Measurements from ENCODE around the gene FAM234B.

The FAM234B gene, protein sequence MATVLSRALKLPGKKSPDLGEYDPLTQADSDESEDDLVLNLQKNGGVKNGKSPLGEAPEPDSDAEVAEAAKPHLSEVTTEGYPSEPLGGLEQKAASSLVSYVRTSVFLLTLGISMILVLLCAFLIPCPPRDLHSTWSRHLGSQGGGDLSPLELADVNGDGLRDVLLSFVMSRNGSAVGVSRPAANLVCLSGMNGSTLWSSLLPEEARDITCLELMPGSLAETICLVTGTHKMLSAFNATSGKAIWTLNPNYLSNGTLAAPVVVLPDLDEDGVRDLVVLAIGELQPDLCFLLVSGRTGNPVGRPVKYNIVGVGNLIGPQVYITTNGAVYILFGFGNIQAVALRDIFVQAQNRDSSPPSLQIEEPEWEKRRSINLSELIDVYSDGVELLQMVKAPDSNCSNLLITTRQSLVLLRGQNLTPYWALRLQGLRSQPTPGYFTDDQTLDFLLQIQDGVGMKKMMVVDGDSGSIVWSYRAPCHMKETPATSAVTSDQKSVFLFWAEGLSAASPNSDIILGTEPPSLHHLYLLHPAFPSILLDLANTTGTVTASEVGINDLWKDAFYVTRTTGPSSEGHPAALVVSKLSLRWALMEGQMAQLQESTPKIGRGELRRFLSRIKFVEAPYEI

DNA sequence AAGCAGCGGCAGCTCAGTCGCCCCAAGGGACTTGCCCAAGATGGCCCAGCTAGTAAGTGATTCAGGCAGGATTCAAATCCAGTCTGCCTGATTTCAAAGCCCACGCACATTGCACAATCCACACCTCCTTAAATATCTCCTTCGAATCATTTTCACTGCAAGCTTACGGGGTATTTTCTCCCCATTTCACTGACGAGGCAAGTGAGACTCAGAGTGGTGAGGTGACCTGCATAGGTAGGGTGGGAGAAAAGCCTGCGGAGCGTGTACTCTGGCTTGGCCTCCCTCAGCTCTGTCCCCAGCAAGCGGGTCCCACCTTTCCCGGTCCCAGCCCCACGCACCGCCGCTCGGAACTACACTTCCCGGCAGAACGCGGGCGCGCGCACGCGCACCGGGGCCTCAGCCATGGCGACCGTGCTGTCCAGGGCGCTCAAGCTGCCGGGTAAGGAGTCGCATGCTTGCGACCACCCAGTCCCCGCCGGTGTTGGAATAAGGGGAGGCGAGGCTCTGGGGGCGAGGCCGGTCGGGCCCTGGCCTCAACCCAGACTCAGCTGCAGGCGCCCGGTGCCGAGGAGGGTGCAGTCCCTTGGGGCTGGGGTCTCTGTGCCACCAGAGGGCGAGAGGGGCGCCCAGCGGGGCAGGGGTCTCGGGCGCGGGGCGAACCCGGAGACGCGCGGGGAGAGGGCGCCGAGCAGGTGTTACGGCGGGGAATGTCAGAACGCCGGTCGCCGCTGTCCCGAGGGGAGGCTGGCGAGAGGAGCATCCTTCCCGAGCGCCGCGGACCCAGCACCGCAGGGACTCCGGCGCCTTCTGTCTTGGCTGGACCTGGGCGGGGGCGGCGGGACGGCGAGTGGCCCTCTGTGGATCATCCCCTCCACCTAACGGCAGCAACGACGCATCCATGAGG lies at the start of gene FAM234B:
TSS of gene FAM234B (plus strand) at position 380 of the 904 bp plus-strand sequence. CDS start at position 403, 23 bp downstream.
- H3K9ac ChIP-seq (ENCODE audit: low read length) = peak within 1 kb of the TSS; percentile 58
- H3K4me3 ChIP-seq (ENCODE audit: low read length) = peak within 1 kb of the TSS; percentile 42
- H3K4me1 ChIP-seq (ENCODE audit: control insufficient read depth, insufficient read depth, low read length) = peaks cover 8% of the 10 kb centered on the region
- no peaks in the 10 kb centered on the region for H3K36me3 ChIP-seq (ENCODE audit: control insufficient read depth, insufficient read depth, low read length)
- no peaks in the 10 kb centered on the region for H3K9me3 ChIP-seq (ENCODE audit: control insufficient read depth, low read length)
- peaks cover 56% of the 10 kb centered on the region for H3K27me3 ChIP-seq (ENCODE audit: control insufficient read depth, insufficient read depth, low read length)

DNA sequence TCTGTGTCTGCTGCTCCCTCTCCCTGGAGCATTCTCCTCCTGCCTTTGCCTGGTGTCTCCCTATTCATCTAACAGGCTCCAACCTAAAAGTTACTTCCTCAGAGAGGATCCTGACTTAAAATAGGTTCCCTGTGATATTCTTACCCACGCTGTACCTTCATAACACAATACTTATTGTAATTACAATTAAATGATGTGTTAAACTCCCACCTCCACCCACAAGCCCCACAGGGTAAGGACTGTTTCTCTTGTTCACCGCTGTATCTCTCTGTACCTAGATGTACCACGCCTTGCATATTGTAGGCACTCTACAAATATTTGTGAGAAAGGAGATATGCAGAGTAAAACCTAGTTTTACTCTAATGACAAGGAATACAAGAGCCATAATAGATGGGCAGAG lies 49.1 kb upstream of the FAM234B start:
- Histone ChIP-seq H3K9me3 (ENCODE audit: control insufficient read depth, low read length) (no peaks in the 10 kb centered on the region), H3K4me3 (ENCODE audit: low read length) (no peak overlapping the region), H3K36me3 (ENCODE audit: control insufficient read depth, insufficient read depth, low read length) (no peaks in the 10 kb centered on the region), H3K27me3 (ENCODE audit: control insufficient read depth, insufficient read depth, low read length) (peaks cover 12% of the 10 kb centered on the region), H3K9ac (ENCODE audit: low read length) (no peak overlapping the region), H3K4me1 (ENCODE audit: control insufficient read depth, insufficient read depth, low read length) (peaks cover 25% of the 10 kb centered on the region)

DNA sequence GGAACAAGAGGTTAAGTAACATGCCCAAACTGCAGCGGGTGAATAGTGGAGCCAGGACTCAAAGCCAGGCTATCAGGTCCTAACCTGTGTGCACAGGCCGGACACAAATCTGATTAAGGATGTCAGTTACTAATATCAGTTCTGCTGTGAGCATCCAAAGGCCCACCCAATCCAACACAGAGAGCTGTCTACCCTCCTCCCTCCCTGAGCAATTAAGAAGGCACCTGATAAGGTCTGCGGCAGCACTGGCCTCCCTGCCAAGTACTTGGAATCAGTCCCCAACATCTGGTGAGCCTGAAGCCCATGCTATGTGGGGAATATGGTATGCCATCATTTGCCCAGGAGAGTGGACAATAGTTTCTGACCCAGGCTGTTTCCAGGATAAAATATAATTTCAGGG lies 48.0 kb upstream of the FAM234B start:
- Histone ChIP-seq H3K36me3 (ENCODE audit: control insufficient read depth, insufficient read depth, low read length) (no peaks in the 10 kb centered on the region), H3K4me3 (ENCODE audit: low read length) (no peak overlapping the region), H3K9ac (ENCODE audit: low read length) (no peak overlapping the region), H3K9me3 (ENCODE audit: control insufficient read depth, low read length) (no peaks in the 10 kb centered on the region), H3K27me3 (ENCODE audit: control insufficient read depth, insufficient read depth, low read length) (peaks cover 12% of the 10 kb centered on the region), H3K4me1 (ENCODE audit: control insufficient read depth, insufficient read depth, low read length) (peaks cover 25% of the 10 kb centered on the region)

DNA sequence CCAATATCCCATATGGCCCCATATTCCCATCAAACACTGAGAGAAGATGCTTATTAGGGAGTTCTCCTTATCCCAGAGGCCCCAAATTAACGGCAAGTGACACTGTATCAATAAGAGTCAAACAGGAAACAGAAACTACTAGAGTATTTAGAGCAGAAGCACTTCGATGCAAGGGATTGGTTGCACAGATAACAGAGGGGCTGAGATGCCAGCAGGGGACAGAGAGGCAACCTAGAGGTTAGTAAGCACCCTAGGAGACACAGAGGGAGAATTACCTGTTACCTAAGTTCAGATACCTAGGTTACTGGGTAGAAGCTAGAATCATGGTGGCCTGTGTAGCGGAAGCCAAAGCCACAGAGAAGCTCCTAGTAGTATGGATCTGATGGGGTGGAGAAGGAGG lies 47.0 kb upstream of the FAM234B start:
- Histone ChIP-seq H3K4me3 (ENCODE audit: low read length) (no peak overlapping the region), H3K9me3 (ENCODE audit: control insufficient read depth, low read length) (no peaks in the 10 kb centered on the region), H3K9ac (ENCODE audit: low read length) (no peak overlapping the region), H3K4me1 (ENCODE audit: control insufficient read depth, insufficient read depth, low read length) (peaks cover 30% of the 10 kb centered on the region), H3K27me3 (ENCODE audit: control insufficient read depth, insufficient read depth, low read length) (peaks cover 19% of the 10 kb centered on the region), H3K36me3 (ENCODE audit: control insufficient read depth, insufficient read depth, low read length) (no peaks in the 10 kb centered on the region)

DNA sequence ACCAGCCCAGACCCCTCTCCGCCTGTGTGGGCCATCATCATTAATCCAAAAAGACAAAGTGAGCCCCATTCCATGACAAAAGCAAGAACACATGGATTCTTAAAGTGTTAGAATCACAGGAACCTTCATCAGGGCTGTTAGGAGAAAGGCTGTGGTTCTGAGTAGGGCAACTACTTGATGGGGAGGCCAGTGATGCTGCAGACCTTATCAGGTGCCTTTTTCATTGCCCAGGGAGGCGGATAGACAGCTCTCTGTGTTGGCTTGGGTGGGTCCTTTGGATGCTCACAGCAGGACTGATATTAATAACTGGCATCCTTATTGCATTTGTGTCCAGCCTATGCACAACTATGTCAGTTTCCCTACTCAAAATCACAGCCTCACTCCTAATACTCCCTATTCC lies 46.4 kb upstream of the FAM234B start:
- Histone ChIP-seq H3K36me3 (ENCODE audit: control insufficient read depth, insufficient read depth, low read length) (no peaks in the 10 kb centered on the region), H3K4me3 (ENCODE audit: low read length) (no peak overlapping the region), H3K4me1 (ENCODE audit: control insufficient read depth, insufficient read depth, low read length) (peaks cover 30% of the 10 kb centered on the region), H3K27me3 (ENCODE audit: control insufficient read depth, insufficient read depth, low read length) (peaks cover 25% of the 10 kb centered on the region), H3K9me3 (ENCODE audit: control insufficient read depth, low read length) (no peaks in the 10 kb centered on the region), H3K9ac (ENCODE audit: low read length) (no peak overlapping the region)

DNA sequence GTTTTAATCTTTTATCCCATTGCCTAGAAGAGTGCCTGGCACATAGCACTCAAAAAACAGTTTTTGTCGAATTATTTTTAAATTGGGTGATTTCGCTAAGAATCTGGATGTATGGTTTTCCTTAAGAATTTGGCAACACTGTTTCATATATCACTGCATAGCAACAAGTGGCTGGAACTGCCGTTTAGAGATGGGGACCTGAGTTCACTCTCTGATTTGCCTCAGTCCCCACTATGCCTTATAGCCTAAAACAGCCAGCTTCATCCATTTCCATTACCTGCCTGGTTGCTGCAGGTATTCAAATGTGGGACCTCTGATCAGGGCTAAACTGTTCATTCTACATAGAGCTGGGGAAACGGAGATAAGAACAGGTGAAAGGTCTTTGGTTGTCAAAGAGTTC lies 45.9 kb upstream of the FAM234B start:
- Histone ChIP-seq H3K4me3 (ENCODE audit: low read length) (no peak overlapping the region), H3K27me3 (ENCODE audit: control insufficient read depth, insufficient read depth, low read length) (peaks cover 30% of the 10 kb centered on the region), H3K36me3 (ENCODE audit: control insufficient read depth, insufficient read depth, low read length) (no peaks in the 10 kb centered on the region), H3K9ac (ENCODE audit: low read length) (no peak overlapping the region), H3K9me3 (ENCODE audit: control insufficient read depth, low read length) (no peaks in the 10 kb centered on the region), H3K4me1 (ENCODE audit: control insufficient read depth, insufficient read depth, low read length) (peaks cover 30% of the 10 kb centered on the region)

DNA sequence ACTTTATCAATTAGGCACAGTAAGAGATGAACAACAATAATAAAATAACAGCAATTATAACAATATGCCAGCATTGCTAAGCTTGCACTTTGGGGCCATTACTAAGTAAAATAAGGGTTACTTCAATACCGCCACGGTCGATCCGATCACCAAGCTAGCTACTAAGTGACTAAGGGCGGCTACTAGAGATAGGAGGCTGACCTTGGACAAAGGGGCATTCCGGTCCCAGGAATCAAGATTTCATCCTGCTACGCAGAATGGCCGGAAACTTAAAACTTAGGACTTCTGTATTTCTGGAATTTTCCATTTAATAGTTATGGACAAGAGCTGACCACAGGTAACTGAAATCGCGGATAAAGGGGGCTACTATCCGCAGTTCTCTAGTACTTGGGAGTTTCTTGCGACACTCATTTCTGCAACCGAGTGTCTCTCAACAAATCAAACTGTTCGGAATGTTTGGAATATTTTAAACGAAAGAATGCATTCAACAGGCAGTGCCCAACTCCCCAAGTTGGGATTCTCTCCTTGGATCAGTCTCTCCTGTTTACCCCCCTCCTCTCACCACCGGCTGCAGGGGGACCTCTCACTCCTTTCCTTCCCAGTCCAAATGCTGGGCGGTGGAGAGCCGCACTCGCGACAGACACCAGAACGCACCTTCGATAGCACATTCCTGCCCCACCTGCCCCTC lies 44.8 kb upstream of the FAM234B start:
- Histone ChIP-seq H3K9me3 (ENCODE audit: control insufficient read depth, low read length) (no peaks in the 10 kb centered on the region), H3K9ac (ENCODE audit: low read length) (peak overlapping the region; percentile 74), H3K4me1 (ENCODE audit: control insufficient read depth, insufficient read depth, low read length) (peaks cover 30% of the 10 kb centered on the region), H3K27me3 (ENCODE audit: control insufficient read depth, insufficient read depth, low read length) (peaks cover 42% of the 10 kb centered on the region), H3K4me3 (ENCODE audit: low read length) (peak overlapping the region; percentile 75), H3K36me3 (ENCODE audit: control insufficient read depth, insufficient read depth, low read length) (no peaks in the 10 kb centered on the region)

DNA sequence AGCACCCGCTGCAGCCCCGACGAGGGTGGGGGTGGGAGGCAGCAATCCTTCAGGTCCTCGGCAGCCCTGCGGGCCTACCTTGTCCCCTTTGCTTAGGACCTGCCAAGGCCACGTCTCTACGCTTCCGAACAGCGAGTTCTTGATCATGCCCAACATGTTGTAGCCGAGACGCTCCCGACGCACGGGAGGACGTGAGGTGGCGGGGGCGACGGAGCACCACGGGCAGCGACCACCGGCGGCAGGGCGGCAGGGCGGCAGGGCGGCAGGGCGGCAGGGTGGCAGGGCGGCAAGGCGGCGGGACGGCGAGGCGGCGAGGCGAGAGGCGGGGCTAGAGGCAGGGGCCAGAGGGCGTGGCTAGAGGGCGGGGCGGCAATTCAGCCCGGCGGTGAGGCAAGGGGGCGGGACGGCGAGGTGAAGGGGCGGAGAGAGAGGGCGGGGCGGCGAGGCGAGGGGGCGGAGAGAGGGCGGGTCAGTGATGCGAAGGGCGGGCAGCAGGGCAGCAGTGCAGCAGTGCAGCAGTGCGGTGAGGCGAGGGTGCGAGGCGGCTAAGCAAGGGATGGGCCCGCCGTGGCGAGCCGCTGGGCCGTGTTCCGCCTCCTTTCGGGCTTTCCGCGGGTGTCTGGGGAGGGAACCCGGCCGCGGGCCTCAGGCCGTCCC lies 44.1 kb upstream of the FAM234B start, which contains the start of gene HEBP1:
TSS of gene HEBP1 (minus strand) at position 307 of the 657 bp plus-strand sequence. CDS start at position 156, 151 bp downstream.
- peaks cover 42% of the 10 kb centered on the region for H3K27me3 ChIP-seq (ENCODE audit: control insufficient read depth, insufficient read depth, low read length)

DNA sequence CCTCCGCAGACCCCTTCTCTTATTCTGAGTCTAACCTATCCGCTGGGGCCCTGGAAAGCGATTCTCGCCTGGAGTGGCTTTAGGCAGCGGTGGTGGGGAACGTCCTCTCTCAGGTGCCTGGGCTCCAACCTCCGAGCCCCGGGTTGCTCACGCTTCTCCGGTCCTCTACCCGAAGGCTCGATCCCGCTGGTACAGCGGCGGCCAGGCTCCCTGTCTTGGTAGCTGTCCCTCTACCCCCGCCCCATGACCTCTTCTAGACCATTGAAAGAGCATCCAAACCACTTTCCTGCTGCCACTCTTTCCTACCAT lies 43.6 kb upstream of the FAM234B start:
- peak overlapping the region; percentile 54 for H3K4me3 ChIP-seq (ENCODE audit: low read length)
- H3K9ac ChIP-seq (ENCODE audit: low read length) = peak overlapping the region; percentile 61
- H3K27me3 ChIP-seq (ENCODE audit: control insufficient read depth, insufficient read depth, low read length) = peaks cover 42% of the 10 kb centered on the region
- H3K36me3 ChIP-seq (ENCODE audit: control insufficient read depth, insufficient read depth, low read length) = no peaks in the 10 kb centered on the region
- H3K9me3 ChIP-seq (ENCODE audit: control insufficient read depth, low read length) = no peaks in the 10 kb centered on the region
- peaks cover 30% of the 10 kb centered on the region for H3K4me1 ChIP-seq (ENCODE audit: control insufficient read depth, insufficient read depth, low read length)

More for the DNA sequence above, 44.1 kb upstream of the FAM234B start, which contains the start of gene HEBP1:
- Histone ChIP-seq H3K9me3 (ENCODE audit: control insufficient read depth, low read length) (no peaks in the 10 kb centered on the region), H3K36me3 (ENCODE audit: control insufficient read depth, insufficient read depth, low read length) (no peaks in the 10 kb centered on the region), H3K9ac (ENCODE audit: low read length) (peak within 1 kb of the TSS; percentile 74), H3K4me3 (ENCODE audit: low read length) (peak within 1 kb of the TSS; percentile 75), H3K4me1 (ENCODE audit: control insufficient read depth, insufficient read depth, low read length) (peaks cover 30% of the 10 kb centered on the region)

DNA sequence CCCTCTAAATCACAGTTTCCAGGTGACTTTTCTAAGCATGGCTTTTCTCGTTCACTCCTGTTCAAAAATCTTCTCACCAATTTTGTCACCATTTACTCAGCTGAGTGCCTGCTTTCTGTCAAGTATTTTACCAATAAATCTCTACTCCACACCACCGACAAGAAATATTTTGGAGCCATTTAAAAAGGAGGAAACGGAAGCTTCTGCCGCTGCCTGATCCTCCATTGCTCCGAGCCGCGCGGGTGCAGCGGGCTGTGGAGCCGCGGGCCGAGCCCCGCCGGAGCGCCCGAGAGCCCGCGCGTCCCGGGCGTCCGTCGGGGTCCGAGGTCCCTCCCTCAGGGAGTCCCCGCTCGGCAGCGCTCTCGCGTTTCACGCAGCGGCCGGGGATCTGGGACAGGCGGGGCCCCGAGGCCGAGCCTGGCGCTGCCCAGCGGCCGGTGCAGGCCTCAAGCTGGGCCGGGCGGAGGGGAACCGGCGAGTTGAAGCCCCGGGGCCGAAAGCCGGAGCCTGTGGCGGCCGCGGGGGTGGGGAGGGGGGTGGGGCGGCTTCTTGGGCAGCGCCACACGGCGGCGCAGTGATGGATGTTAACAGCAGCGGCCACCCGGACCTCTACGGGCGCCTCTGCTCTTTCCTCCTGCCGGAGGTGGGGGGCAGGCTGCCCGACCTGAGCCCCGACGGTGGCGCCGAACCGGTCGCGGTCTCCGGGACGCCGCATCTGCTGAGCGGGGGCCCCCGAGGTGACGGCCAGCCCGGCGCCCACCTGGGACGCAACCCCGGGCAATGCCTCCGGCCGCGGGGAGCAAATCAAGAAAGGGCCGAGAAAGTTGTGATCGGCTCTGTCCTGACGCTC lies 43.0 kb upstream of the FAM234B start:
- H3K36me3 ChIP-seq (ENCODE audit: control insufficient read depth, insufficient read depth, low read length) = no peaks in the 10 kb centered on the region
- peak overlapping the region; percentile 54 for H3K4me3 ChIP-seq (ENCODE audit: low read length)
- H3K27me3 ChIP-seq (ENCODE audit: control insufficient read depth, insufficient read depth, low read length) = peaks cover 42% of the 10 kb centered on the region
- H3K9me3 ChIP-seq (ENCODE audit: control insufficient read depth, low read length) = no peaks in the 10 kb centered on the region
- H3K9ac ChIP-seq (ENCODE audit: low read length) = peak overlapping the region; percentile 61
- H3K4me1 ChIP-seq (ENCODE audit: control insufficient read depth, insufficient read depth, low read length) = peaks cover 30% of the 10 kb centered on the region

Data from mucosa of stomach (tissue), 1 donor.